ENCODE data around the gene UBAC1.

UBAC1 gene

DNA sequence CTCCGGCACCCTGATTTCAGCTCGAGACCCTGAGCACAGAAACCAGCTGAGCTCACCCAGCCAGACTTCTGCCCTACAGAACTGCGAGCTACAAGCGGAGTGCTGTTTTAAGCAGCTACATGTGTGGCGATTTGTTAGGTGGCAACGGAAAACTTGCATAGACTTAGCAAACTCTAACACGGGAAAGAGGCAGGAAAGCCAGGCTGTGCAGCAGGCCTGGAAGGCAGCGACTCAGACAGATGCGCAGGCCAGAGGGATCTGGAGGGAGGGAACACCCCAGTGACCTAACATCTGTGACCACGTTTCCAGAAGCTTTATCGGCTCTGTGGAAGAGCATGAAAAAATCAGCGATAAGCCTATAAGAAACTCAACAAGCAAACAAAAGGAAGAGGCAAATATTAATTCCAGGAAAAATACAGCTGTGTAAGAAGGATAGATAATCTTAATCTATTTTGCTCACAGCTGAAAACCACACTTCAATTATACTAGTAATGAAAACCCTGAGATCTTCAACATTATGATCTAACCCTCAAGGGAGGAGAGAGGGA lies 11.0 kb downstream of the UBAC1 start:
- no peak overlapping the region for H3K4me2 ChIP-seq (ENCODE audit: low read length)

DNA sequence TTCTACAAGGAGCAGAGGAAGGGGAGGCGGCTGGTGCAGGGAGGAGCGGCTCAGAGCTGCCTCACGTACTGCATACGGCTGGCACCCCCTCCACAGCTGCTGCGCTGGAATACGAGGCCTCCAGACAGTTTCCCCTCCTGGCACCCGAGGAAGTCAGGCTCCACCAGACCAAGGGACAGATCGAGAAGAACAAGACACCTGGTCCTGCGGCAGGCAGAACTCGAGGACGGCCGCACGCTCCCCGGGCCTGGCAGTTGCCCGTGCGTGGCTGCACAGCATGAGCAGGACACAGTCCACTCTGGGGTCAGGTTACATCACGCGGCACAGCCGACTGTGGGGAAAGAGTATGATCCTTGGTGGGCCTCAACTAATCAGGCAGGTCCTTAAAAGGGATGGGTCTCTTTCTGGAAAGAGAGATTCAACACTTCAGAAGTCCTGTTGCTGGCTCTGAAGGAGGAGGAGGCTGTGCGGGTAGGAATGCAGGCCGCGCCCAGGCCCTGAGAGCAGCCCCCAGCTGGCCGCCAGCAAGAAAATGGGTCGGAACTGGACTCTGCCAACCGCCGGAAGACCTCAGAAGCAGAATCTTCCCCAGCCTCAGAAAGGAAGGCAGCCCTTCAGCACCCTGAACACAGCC lies 11.6 kb downstream of the UBAC1 start:
- Histone ChIP-seq H3K27ac (ENCODE audit: low read depth, low read length) (no peak overlapping the region), H4K20me1 (ENCODE audit: control insufficient read depth, insufficient read depth, low read depth, low read length) (no peaks in the 10 kb centered on the region), H3K27me3 (ENCODE audit: control insufficient read depth, low read length) (no peaks in the 10 kb centered on the region), H3K4me1 (ENCODE audit: control insufficient read depth, low read length) (no peaks in the 10 kb centered on the region), H3K36me3 (ENCODE audit: control insufficient read depth, low read length) (peaks cover 54% of the 10 kb centered on the region), H3K79me2 (ENCODE audit: control insufficient read depth, low read length) (no peaks in the 10 kb centered on the region), H3K9me3 (ENCODE audit: control insufficient read depth, insufficient read depth, low read length) (no peaks in the 10 kb centered on the region), H3K4me3 (ENCODE audit: low read length) (no peak overlapping the region), H3K4me2 (ENCODE audit: low read length) (no peak overlapping the region), H3K9me2 (replicated peaks; ENCODE audit: control insufficient read depth, low read length) (no peaks in the 10 kb centered on the region), H3F3A (ENCODE audit: control insufficient read depth, insufficient read depth) (no peaks in the 10 kb centered on the region)
- no peak for TF ChIP-seq CTCF (IDR thresholded peaks at IDR 0.05; ENCODE audit: low read depth, low read length, poor library complexity, severe bottlenecking)
- no peak for TF ChIP-seq EZH2phosphoT487 (IDR thresholded peaks at IDR 0.05; ENCODE audit: borderline replicate concordance, low read length)

More for the DNA sequence above, 11.0 kb downstream of the UBAC1 start:
- no peak for TF ChIP-seq CTCF (IDR thresholded peaks at IDR 0.05; ENCODE audit: low read depth, low read length, poor library complexity, severe bottlenecking)
- H3K27me3 ChIP-seq (ENCODE audit: control insufficient read depth, low read length) = no peaks in the 10 kb centered on the region
- H4K20me1 ChIP-seq (ENCODE audit: control insufficient read depth, insufficient read depth, low read depth, low read length) = no peaks in the 10 kb centered on the region
- no peaks in the 10 kb centered on the region for H3F3A ChIP-seq (ENCODE audit: control insufficient read depth, insufficient read depth)
- peaks cover 5% of the 10 kb centered on the region for H3K79me2 ChIP-seq (ENCODE audit: control insufficient read depth, low read length)
- H3K9me3 ChIP-seq (ENCODE audit: control insufficient read depth, insufficient read depth, low read length) = no peaks in the 10 kb centered on the region
- peaks cover 54% of the 10 kb centered on the region for H3K36me3 ChIP-seq (ENCODE audit: control insufficient read depth, low read length)
- H3K4me1 ChIP-seq (ENCODE audit: control insufficient read depth, low read length) = no peaks in the 10 kb centered on the region
- no peak overlapping the region for H3K27ac ChIP-seq (ENCODE audit: low read depth, low read length)
- H3K4me3 ChIP-seq (ENCODE audit: low read length) = no peak overlapping the region
- H3K9me2 ChIP-seq (replicated peaks; ENCODE audit: control insufficient read depth, low read length) = no peaks in the 10 kb centered on the region

DNA sequence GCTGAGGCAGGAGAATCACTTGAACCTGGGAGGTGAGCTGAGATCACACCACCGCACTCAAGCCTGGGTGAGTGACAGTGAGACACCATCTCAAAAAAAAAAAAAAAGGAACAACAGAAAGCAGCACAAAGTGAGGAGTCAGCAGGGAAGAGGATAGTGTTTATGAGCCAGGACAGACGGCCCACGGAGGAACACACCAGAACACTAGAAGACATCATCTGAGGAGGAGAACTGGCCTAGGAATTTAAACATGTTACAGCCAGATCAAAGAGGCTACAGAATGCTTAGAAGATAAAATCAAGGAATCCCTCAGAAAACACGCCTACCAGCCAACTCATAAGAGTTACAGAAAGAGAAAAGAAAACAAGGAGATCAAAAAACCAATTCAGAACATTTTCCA lies 12.2 kb downstream of the UBAC1 start:
- Histone ChIP-seq H4K20me1 (ENCODE audit: control insufficient read depth, insufficient read depth, low read depth, low read length) (no peaks in the 10 kb centered on the region), H3K4me1 (ENCODE audit: control insufficient read depth, low read length) (no peaks in the 10 kb centered on the region), H3K4me3 (ENCODE audit: low read length) (no peak overlapping the region), H3K27me3 (ENCODE audit: control insufficient read depth, low read length) (no peaks in the 10 kb centered on the region), H3F3A (ENCODE audit: control insufficient read depth, insufficient read depth) (no peaks in the 10 kb centered on the region), H3K9me3 (ENCODE audit: control insufficient read depth, insufficient read depth, low read length) (no peaks in the 10 kb centered on the region), H3K36me3 (ENCODE audit: control insufficient read depth, low read length) (peaks cover 56% of the 10 kb centered on the region), H3K9me2 (replicated peaks; ENCODE audit: control insufficient read depth, low read length) (no peaks in the 10 kb centered on the region), H3K27ac (ENCODE audit: low read depth, low read length) (no peak overlapping the region), H3K79me2 (ENCODE audit: control insufficient read depth, low read length) (no peaks in the 10 kb centered on the region), H3K4me2 (ENCODE audit: low read length) (no peak overlapping the region)
- no peak for TF ChIP-seq EZH2phosphoT487 (IDR thresholded peaks at IDR 0.05; ENCODE audit: borderline replicate concordance, low read length)
- TF ChIP-seq CTCF (IDR thresholded peaks at IDR 0.05; ENCODE audit: low read depth, low read length, poor library complexity, severe bottlenecking) = no peak
